Stimulated activated CD8-positive, alpha-beta memory T cell treated with anti-CD3 and anti-CD28 coated beads, Interleukin-4, amount 100 ng/mL, for 48 hours (primary cell): Measurements from ENCODE around the gene CHD2.
"Not testable (repeated sequence)": the region's sequence is repeated elsewhere in the genome, so short reads cannot be mapped to it uniquely, and the experiment has no call there.

Source experiments
- DNase-seq: peaks from one replicate; pipeline ENCODE4 v3.0.0-alpha.2; 2020

CHD2 gene

GRCh38 chr15:92899948-92900730 is at the start of gene CHD2:
CHD2 (plus strand) TSS chr15:92900324; CDS start chr15:92901238, 914 bp downstream.
- DNase-seq = peak; percentile 74

DNA sequence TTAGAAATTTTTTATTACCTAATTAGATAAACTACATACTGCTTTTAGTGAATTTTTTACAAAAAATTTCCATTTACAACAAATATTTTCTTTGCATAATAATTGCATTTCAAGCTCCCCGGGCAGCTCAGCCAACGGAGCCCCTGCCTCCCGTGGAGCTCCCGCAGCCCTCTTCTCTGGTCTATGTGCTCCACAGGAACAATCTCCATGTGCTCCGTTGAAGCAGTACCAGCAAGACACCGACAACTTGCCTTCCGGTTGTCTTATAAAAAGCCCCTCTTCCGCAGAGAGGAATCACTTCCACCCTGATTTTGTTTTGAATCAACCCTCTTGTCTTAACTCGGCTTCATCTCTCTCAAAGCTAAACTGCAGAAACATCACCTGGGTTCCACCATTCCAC is 46.9 kb upstream of the CHD2 start:
- DNase-seq = no peak

DNA sequence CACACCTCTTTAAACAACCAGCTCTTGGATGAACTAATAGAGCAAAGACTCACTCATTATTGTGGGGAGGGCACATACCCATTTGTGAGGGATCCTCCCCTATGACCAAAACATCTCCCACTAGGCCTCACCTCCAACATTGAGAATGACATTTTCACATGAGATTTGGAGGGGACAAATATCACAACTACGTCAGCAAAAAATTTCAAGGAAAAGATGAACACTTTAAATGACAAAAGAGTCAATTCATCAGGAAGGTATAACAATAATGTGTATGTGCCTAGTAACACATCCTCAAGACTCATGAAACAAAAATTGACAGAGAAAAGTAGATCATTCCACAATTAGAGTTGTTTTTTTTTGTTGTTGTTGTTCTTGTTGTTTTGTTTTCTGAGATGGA is 38.4 kb upstream of the CHD2 start:
- DNase-seq = no peak

DNA sequence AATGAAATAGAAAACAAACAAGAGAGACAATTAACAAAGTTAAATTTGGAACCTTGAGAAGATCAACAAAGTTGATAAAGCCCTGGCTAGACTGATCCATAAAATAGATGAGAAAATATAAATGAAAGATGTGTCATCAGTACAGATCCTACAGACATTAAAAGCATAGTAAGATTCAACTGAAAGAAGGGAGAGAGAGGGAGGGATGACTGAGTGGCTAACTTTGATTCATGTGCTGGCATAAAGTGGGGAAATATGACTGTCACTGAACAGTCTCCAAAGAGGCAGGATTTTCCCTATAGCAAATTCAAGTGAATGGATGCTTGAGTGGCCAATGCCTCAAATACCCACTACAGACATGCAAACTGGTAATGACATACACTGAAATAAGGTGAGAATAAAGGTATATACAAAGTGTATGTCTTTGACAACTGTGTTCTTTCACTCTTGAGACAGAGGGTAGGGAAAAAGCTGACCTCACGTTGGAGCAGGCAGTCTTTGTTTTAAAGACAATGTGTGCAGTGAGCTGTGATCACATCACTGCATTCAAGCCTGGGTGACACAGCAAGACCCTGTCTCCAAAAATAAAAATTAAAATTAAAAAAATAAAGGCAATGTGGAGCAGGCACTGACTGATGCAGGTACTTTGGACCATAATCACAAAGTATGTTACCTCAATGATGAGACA is 35.9 kb upstream of the CHD2 start:
- no peak for DNase-seq

DNA sequence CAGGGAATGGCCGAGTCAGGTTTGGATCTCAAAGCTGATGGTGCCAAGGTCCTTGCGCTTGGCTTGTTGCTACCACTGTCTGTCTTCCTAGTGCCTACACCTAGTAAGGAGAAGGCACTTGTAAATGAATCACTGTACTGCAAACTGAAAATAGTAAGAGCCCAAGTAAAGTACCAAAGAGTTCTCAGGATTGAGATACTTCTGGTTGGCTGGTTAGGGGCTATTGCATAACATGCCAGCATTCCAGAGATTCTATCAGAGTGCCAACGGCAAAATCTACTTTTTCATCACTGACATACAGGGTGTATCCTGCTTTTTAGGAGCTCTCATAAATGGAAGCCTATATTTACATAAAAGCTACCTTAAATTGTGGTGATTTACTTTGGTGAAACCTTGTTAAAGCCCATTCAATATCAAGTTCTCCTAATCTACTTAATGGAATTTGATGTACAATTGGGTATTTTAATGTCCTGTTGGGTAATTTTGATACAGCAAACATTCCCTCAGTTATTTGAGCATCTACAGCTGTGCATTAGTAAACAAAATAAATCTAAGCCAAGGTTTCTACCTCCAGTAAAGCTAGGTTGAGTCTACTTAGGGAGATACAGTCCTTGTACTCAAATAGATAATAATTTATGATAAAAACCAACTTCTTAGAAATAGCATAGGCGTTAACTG is 30.7 kb upstream of the CHD2 start:
- DNase-seq = no peak

DNA sequence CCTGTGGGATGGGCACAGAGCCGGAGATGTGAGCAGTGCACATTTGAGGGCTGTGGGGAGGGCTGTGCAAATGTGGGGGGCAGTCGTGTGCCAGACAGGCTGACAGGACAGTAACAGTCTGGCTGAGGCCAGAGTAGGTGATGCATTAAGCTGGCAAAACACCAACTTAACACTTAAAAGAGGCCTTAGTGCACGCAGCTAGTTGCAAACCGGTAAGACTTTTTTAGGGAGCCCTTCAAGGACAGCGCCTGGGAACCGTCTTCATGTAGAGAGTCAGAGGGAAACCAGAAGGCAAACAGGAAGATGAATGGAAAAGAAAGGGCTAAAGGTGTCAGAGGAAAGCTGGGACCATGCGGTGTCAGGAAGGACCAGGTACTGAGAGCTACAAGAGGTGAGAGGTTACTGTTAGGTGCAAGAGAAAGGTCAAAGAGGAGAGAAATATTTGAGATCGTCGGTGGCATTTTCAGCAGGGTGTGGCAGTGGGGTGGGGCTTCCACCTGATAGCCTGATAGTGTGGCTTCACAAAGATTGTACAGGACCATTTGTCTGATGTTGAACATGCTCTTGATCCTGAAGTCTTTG is 30.0 kb upstream of the CHD2 start:
- no peak for DNase-seq

DNA sequence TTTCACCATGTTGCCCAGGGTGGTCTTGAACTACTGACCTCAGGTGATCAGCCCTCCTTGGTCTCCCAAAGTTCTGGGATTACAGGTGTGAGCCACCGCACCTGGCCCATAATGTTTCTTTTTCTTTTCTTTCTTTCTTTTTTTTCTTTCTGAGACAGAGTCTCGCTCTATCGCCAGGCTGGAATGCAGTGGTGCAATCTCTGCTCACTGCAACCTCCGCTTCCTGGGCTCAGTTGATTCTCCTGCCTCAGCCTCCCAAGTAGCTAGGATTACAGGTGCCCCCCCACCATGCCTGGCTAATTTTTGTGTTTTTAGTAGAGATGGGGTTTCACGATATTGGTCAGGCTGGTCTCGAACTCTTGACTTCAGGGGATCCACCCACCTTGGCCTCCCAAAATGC is 27.2 kb upstream of the CHD2 start:
- DNase-seq = not testable (repeated sequence)

- no peak for DNase-seq
Observed at GRCh38 chr15:92877000-92877399, 23.1 kb upstream of the CHD2 start.

- DNase-seq = no peak
Observed at GRCh38 chr15:92877416-92877815, 22.7 kb upstream of the CHD2 start.

DNA sequence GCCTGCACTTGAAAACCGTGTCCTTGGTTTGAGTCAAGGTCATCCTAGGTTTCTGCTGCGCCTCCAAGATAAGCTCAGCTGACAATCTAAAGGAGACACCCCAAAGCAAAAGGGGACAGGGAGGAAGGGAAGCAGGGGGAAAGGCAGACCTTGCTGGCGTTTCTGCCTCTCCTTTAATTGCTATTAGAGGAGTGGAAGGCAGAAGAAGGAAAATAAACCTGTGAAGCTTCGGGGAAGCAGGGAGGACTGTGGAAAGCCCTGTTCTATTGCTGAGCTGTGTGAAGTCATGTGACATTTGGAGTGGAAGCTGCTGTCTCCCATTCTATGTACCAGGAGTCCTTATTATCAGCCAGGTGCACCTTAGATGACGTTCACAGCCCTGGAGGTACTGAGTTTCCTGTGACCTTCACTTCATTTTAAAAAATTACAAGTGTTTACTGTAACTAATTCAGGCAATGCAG is 21.5 kb upstream of the CHD2 start:
- no peak for DNase-seq

GRCh38 chr15:92879949-92880725 is 20.0 kb upstream of the CHD2 start:
- no peak for DNase-seq

DNA sequence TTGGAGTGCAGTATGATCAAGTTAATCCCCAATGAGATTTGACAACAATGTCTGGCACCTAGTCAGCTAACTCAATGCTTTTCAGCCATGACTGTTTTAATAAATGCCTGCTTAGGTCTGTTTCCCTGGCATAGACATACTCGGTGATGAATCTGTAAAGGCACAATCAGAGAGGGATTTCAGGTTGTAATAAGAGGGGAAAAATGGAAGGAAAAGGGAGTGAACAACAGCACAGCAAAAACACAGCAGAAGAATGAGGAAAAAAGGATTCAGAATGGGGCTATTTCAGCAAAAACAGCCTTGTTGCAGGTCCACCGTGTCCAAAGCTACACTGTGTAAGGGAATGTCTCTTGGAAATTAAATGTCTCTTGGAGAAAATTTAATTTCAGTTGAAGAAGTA is 19.3 kb upstream of the CHD2 start:
- DNase-seq = no peak

- DNase-seq = no peak
Observed at GRCh38 chr15:92881211-92881754, 18.8 kb upstream of the CHD2 start.

GRCh38 chr15:92881802-92882696 is 18.1 kb upstream of the CHD2 start:
- DNase-seq = peak; percentile 98

DNA sequence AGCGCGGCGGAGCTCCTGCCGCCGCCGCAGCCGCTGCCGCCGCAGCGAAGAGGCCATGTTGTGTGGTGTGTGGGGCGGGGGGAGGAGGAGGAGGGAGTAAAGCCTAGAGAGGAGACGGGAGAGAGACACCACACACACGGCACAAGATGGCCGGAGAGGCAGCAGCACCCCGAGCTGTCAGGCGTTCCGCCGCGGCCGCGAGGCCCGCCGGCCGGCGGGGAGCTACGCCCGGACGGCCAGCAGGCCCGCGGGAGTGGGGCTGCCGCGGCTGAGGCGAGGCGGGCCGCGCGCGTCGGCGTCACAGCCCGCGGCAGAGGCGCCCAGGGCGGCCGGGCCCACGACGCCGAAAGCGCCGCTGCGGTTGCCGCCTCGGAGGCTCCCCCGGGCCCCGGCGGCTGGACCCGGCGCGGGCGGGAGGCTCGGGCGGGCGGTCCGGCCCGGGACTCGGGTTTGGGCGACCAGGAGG is 17.4 kb upstream of the CHD2 start:
- DNase-seq = no peak

- DNase-seq = peak; percentile 51
Observed at GRCh38 chr15:92883163-92883875, 16.8 kb upstream of the CHD2 start.

DNA sequence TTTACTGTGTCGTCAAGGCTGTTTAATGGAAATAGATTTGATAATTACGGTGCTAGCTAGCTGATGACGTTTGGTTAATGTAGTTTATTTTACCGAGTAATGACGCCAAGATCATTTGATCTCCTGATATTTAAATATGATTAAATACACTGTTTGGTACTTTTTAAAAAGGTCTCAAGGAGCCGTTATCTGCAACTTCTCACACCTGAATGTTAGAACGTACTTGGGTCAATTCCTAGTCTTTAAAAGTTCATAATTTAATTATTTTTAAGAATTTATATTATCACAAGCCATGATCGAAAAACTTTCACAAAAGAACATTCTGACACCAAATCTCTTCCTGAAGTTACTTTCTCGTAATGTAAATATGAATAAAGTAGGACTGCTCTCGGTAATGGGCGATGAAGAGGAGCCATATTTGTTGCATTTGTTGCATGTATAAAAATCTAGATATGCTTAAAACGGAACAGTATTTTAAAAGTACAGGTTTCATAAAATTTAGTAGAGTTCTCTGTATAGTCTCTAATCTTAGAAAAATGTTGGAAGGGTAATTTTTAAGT is 16.2 kb upstream of the CHD2 start:
- no peak for DNase-seq

GRCh38 chr15:92884436-92885223 is 15.5 kb upstream of the CHD2 start:
- no peak for DNase-seq
